Endodermal cell (in vitro differentiated cells): ENCODE data around the gene FAM53A. TPM values are rescaled to one million over a fixed set of nuclear protein-coding genes. Genes with fewer than 3 reads are reported as not detected.

Experiments used
- DNase-seq: peaks from one replicate; pipeline ENCODE4 v3.0.0-alpha.2; 2017
- H3K27ac ChIP-seq: 2 replicates; pipeline ENCODE4 v1.5.1; 2013; ENCODE audit warnings: mild to moderate bottlenecking, low read depth, low read length, moderate library complexity
- H3K27me3 ChIP-seq: 2 replicates; pipeline ENCODE4 v1.6.1; 2013; ENCODE audit warnings: mild to moderate bottlenecking, low read length, moderate library complexity; ENCODE audit not compliant: insufficient read depth, control insufficient read depth, poor library complexity, severe bottlenecking
- H3K36me3 ChIP-seq: 2 replicates; pipeline ENCODE4 v1.7.0; 2013; ENCODE audit warnings: mild to moderate bottlenecking, low read length, moderate library complexity; ENCODE audit not compliant: control insufficient read depth, insufficient read depth
- H3K4me1 ChIP-seq: one replicate; pipeline ENCODE4 v1.7.0; 2013; ENCODE audit warnings: low read length; ENCODE audit not compliant: control insufficient read depth, insufficient read depth
- H3K4me3 ChIP-seq: 2 replicates; pipeline ENCODE4 v1.5.1; 2013; ENCODE audit warnings: mild to moderate bottlenecking, low read length, moderate library complexity
- H3K9ac ChIP-seq: 2 replicates; pipeline ENCODE4 v1.6.1; 2013; ENCODE audit warnings: mild to moderate bottlenecking, low read length, moderate library complexity; ENCODE audit not compliant: poor library complexity, severe bottlenecking; ENCODE audit errors: extremely low read depth
- H3K9me3 ChIP-seq: 2 replicates; pipeline ENCODE4 v1.6.1; 2013; ENCODE audit warnings: mild to moderate bottlenecking, low read length, moderate library complexity; ENCODE audit not compliant: control insufficient read depth
- H3K27ac Mint-ChIP-seq: 2 replicates; pipeline ENCODE4 v1.8.0; 2020; ENCODE audit warnings: mixed read lengths
- H3K27me3 Mint-ChIP-seq: 2 replicates; pipeline ENCODE4 v1.8.0; 2021; ENCODE audit warnings: mild to moderate bottlenecking, mixed read lengths; ENCODE audit not compliant: insufficient read depth
- H3K36me3 Mint-ChIP-seq: 2 replicates; pipeline ENCODE4 v1.8.0; 2020; ENCODE audit warnings: low read depth, mixed read lengths
- H3K4me1 Mint-ChIP-seq: 2 replicates; pipeline ENCODE4 v1.8.0; 2020; ENCODE audit warnings: mixed read lengths
- H3K4me3 Mint-ChIP-seq: 2 replicates; pipeline ENCODE4 v1.8.0; 2020; ENCODE audit warnings: mild to moderate bottlenecking, moderate library complexity, mixed read lengths
- H3K9me3 Mint-ChIP-seq: 2 replicates; pipeline ENCODE4 v1.8.0; 2020; ENCODE audit warnings: mild to moderate bottlenecking, mixed read lengths
- WGBS, 2 experiments: methylation state at CpG; one replicate each; pipeline versions ENCODE4 v1.1.5 to v1.1.7; 2013; ENCODE audit warnings: missing lambda C conversion rate in 2 of 2, mixed read lengths in 1 of 2; ENCODE audit not compliant: insufficient coverage in 1 of 2, insufficient read length in 1 of 2; 5-methylcytosine and 5-hydroxymethylcytosine counted together
- total RNA-seq, 2 donors: library from RNA; stranded (reverse); fragmentation: NEBNext Ultra II Directional in 1 of 2; extraction: Animal tissue kit (Norgen Biotek cat#: 25700) in 1 of 2; gene quantifications; 2 replicates in 1 of 2; 3 replicates in 1 of 2; pipeline ENCODE4 v1.2.1, GENCODE V29; 2021
- TF ChIP-seq, protein P1 (sequence below): fragments of 200-600 bp; sonication (generic); conservative IDR thresholded peaks from 2 replicates; pipeline ENCODE4 v1.5.0; 2021; ENCODE audit warnings: antibody characterized with exemption, mild to moderate bottlenecking

The FAM53A gene
- total RNA-seq, 2 donors from 2014 or later, result 3.7 to 4.9 TPM

DNA sequence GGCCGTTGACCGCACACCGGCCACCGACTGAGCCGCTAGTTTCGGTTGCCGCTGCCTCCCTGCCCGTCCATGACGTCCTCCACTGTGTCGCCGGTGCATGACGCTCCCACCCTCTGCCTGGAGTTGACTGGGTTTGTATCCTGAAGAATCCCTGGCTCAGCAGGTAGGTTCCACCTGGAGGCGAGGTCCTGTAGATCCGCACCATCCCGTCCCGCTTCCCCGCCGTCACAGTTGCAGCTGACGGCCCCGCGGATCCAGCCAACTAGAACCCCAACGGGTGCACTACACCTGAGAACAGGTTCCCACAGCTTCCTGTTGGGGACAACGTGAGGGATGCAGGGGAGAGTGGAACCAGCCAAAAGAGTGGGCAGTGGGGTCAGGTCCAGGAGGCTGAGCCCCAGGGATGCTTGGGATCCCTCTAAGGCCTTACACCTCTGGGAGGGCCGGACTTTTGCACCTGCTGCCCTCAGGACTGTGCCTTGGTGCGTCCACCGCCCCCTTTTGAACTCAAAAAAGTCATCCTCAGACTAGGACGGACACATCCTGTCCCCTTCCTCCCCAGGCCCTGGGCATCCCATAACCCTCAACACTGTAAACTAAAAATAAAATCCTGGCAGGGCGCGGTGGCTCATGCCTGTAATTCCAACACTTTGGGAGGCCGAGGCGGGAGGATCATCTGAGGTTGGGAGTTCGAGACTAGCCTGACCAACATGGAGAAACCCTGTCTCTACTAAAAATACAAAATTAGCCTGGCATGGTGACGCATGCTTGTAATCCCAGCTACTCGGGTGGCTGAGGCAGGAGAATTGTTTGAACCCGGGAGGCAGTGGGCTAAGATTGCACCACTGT lies 29.1 kb upstream of the FAM53A start:
- H3K9ac ChIP-seq, result peak overlapping the region; percentile 89
- no peaks in the 10 kb centered on the region for H3K4me1 ChIP-seq
- Mint-ChIP-seq H3K27ac (peak overlapping the region; percentile 96), H3K27me3 (no peaks in the 10 kb centered on the region), H3K4me1 (peaks cover 17% of the 10 kb centered on the region), H3K4me3 (peak overlapping the region; percentile 86), H3K36me3 (peaks cover 24% of the 10 kb centered on the region), H3K9me3 (no peaks in the 10 kb centered on the region)
- TF ChIP-seq, protein P1, sequence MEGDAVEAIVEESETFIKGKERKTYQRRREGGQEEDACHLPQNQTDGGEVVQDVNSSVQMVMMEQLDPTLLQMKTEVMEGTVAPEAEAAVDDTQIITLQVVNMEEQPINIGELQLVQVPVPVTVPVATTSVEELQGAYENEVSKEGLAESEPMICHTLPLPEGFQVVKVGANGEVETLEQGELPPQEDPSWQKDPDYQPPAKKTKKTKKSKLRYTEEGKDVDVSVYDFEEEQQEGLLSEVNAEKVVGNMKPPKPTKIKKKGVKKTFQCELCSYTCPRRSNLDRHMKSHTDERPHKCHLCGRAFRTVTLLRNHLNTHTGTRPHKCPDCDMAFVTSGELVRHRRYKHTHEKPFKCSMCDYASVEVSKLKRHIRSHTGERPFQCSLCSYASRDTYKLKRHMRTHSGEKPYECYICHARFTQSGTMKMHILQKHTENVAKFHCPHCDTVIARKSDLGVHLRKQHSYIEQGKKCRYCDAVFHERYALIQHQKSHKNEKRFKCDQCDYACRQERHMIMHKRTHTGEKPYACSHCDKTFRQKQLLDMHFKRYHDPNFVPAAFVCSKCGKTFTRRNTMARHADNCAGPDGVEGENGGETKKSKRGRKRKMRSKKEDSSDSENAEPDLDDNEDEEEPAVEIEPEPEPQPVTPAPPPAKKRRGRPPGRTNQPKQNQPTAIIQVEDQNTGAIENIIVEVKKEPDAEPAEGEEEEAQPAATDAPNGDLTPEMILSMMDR, result no peak
- DNase-seq, result no peak
- H3K4me3 ChIP-seq, result peak overlapping the region; percentile 96
- H3K9me3 ChIP-seq, result no peaks in the 10 kb centered on the region
- peaks cover 11% of the 10 kb centered on the region for H3K36me3 ChIP-seq
- 32 to 38% methylated on average over 31 to 35 of the region's 35 CpGs for WGBS, 2 experiments
- no peaks in the 10 kb centered on the region for H3K27me3 ChIP-seq
- H3K27ac ChIP-seq, result peak overlapping the region; percentile 97

DNA sequence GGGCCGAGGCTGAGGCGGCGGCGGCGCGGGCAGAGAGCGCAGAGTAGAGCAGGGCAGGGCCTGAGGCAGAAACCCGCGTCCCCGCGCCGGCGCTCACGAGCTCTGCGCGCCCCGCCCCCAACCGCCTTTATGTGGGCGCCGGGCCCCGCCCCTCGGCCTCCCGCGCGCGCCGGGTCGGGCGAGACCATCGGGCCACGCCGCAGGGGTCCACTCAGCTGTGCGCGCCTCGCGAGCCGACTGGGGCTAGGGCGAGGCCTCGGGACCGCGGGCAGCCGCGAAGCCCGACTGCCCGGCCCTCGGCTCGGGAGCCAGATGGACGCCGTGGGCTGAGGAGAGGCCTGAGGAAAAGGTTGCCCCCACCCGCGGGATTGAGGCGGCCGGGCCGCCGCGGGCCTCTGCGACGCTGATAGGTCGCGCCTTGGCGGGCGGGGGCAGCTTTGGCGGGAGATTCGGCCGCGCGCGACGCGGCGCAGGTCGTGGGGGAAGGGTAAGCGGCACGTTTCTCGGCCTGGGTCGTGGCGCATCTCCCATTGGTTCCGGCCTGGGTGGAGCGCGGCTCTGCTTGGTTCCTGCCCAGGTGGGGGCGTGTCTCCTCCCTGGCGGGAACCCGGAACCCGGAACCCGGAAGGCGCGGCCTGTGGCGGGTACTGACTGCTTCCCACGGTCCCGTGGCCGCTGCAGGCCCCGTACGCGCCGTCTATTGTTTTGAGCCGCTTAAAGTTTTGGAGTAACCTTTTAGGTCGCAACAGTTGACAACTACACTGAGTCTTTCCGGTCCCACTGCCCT lies 28.3 kb upstream of the FAM53A start, which contains the start of gene SLBP:
Gene SLBP, minus strand, starts transcription at position 104 of the 787 bp plus-strand sequence. CDS start 131 bp downstream, outside the sequence.
- H3K4me1 Mint-ChIP-seq, result peaks cover 17% of the 10 kb centered on the region
- Histone ChIP-seq H3K36me3 (peaks cover 9% of the 10 kb centered on the region), H3K9ac (peak within 1 kb of the TSS; percentile 89), H3K9me3 (no peaks in the 10 kb centered on the region), H3K27me3 (no peaks in the 10 kb centered on the region), H3K4me1 (no peaks in the 10 kb centered on the region), H3K4me3 (peak within 1 kb of the TSS; percentile 96), H3K27ac (peak within 1 kb of the TSS; percentile 97)
- H3K27me3 Mint-ChIP-seq, result no peaks in the 10 kb centered on the region
- TF ChIP-seq, protein P1, result no peak
- peak within 1 kb of the TSS; percentile 86 for H3K4me3 Mint-ChIP-seq
- DNase-seq, result peak; percentile 97
- 0% methylated on average over 29 to 98 of the region's 98 CpGs for WGBS, 2 experiments
- H3K36me3 Mint-ChIP-seq, result peaks cover 27% of the 10 kb centered on the region
- peak within 1 kb of the TSS; percentile 96 for H3K27ac Mint-ChIP-seq
- no peaks in the 10 kb centered on the region for H3K9me3 Mint-ChIP-seq

DNA sequence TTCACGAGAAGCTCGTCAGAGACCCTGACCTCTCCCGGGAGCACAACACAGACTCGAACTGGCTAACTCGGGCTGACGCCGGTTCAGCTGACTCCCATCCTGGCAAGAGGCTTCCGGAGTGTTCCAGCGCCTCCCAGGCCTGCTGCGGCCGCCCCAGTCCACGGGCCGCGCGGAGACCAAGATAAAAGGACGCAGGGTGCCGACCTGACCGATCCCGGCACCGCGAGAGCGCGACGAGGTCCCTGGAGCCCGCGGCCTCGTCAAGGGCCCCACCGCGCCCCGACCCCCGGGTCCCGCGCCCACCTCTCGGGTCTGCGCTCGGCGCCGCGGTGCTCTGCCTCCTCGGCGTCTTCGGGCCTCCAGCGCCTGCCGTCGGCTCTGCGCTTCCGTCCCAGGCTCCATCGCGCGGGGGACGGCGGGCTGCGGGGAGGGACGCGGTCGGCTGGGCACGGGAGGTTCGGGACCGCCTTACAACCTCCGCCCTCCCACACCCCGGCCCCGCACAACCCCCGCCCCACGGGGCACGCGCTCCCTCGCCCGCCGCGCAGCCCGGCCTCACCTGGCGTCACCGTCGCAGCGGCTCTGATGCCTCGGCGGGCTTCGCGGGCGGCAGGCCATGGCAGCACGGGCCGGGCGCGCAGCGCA lies 27.6 kb upstream of the FAM53A start:
- Histone ChIP-seq H3K9ac (peak overlapping the region; percentile 89), H3K4me3 (peak overlapping the region; percentile 96), H3K27me3 (no peaks in the 10 kb centered on the region), H3K36me3 (peaks cover 10% of the 10 kb centered on the region), H3K4me1 (no peaks in the 10 kb centered on the region), H3K9me3 (no peaks in the 10 kb centered on the region), H3K27ac (peak overlapping the region; percentile 97)
- peak overlapping the region; percentile 90 for H3K27ac Mint-ChIP-seq
- TF ChIP-seq, protein P1, result no peak
- H3K4me3 Mint-ChIP-seq, result peak overlapping the region; percentile 86
- H3K36me3 Mint-ChIP-seq, result peaks cover 28% of the 10 kb centered on the region
- peak; percentile 75 for DNase-seq
- 0% methylated on average over 9 to 85 of the region's 85 CpGs for WGBS, 2 experiments
- H3K27me3 Mint-ChIP-seq, result no peaks in the 10 kb centered on the region
- H3K9me3 Mint-ChIP-seq, result no peaks in the 10 kb centered on the region
- peaks cover 17% of the 10 kb centered on the region for H3K4me1 Mint-ChIP-seq
